ENCODE data around the gene DGKZ.

DGKZ gene

DNA sequence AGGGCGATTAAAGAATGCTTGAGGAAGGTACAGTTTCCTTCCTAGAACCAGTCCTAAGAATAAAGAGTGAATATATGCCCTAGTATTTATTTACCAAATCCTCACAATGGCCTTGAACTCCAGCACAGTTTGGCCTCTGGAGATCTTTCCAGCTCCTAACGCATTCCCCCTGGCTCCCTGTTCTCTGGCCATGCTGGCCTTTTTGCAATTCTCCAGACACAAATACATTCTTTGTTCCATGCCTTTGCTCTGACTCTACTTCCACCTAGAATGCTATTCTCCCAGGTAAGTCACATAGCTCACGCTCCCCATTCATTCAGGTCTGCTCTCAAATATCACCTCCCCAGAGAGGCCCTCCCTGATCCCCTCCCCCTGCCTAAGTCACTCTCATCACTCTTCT, 3.7 kb upstream of the DGKZ start:
- in situ Hi-C loops (cut with MboI; ENCODE audit: low sequenced_read_pairs), result no loop called here

DNA sequence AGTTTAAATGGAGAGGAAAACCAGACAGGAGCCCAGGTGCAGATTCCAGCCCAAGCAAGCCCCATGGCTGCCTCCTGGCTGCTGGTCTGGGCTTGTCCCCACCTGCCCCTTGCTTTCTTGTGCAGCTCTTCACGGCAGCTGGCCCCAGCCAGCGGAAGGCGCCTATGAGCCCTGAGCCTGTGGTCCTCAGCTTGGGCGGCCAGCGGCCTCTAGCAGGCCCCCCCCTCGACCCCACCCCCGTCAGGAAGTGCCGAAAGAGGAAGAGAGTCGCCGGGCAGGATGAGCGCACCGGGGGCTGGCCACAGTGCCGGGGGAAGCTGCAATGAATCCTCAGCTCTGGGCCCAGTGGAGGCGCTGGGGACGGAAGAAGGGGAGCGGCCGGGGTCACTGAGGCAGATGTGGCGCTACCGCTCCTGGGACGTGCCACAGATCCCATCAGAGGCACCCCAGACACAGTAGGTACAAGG, 2.1 kb upstream of the DGKZ start:
- in situ Hi-C loops (cut with MboI; ENCODE audit: low sequenced_read_pairs), result no loop called here

DNA sequence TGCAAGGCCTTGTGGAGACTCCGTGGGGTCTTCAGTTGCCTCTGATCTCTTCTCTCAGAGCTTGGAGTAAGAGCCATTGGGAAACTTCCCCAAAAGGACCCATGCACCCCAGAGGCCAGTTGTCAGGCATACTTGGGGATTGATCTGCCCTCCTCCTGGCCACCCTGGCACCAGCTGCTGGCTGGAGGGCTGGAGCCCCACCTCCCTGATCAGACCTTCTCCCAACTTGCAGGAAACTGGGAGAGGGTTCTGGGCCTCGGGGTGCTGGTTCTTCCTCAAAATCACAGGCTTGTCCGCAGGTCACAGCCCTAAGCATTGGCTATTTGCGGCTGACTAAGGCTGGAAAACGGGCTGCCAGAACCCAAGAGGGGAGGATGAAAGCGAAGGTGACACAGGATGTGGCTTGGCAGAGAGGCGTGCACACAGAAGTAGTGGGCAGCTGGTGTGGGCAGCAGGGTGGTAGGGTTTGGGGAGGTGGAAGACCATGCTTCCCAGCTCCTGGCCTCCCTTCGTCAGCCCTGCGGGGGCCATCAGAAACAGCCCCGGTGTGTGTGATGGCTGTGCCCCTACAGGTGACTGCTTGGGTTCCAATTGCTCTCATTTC, 1.3 kb upstream of the DGKZ start:
- in situ Hi-C loops (cut with MboI; ENCODE audit: low sequenced_read_pairs), result no loop called here

DNA sequence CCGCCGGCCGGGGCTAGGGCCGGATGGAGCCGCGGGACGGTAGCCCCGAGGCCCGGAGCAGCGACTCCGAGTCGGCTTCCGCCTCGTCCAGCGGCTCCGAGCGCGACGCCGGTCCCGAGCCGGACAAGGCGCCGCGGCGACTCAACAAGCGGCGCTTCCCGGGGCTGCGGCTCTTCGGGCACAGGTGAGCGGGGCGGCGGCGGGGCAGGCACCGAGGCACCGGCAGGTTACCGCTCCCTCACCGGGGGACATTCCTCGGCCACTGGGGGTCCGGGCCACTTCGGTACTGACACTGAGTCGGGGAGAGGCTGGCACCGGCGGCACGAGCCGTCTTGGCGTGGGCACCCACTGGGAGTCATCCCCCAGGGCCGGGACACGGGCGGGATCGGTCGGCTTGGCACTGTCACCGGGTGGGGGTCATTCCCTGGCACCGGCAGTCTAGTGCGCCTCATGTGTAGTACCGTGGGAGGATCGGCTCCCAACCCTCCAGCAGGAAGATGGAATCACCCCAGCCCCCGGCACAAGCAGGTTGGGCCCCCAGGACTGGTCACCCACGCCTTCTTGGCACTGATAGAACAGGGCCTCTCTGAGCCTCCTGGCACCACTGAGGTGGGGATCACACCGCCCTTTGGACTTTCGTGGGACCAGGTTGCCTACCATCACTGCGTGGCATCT, 511 bp downstream of the DGKZ start:
- in situ Hi-C loops (cut with MboI; ENCODE audit: low sequenced_read_pairs), result no loop called here

DNA sequence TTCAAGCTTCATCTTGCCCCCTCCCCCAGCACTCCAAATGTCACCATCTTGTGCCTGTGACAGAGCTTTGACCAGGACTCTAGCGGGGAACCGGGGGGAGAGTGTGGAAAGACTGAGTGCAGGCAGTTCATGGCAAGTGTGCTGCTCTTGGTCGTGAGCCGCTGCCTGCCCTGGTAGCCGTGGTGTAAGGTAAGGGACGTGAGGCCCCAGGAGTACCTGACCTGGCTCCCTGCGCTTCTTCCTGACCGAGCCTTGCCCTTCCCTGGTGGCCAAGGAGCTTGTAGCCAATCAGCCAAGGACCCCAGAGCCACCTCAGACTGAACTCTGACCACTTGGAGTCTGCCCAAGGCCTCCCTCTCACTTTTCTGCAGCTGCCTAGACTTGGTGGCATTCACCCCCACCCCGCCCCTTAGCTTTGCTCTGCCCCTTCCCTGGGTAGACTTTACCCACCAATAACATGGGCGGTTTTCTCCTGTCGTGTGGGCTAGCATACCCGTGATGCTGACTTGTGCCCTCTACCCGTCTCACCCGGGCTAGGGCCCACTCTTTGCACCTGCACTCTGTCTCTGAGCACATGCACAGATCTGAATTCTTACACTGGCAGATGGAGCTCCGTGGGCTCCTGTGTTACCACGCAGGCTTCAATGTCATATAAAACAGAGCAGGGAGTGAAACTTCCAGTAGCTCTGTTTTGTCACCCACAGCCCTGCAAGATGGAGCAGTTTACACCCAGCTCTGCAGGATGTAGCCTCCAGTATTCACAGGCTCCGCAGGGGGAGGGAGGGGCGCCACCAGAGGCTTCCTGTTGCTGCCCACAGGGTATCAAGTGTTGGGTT, 1.5 kb downstream of the DGKZ start:
- in situ Hi-C loops (cut with MboI; ENCODE audit: low sequenced_read_pairs), result no loop called here

DNA sequence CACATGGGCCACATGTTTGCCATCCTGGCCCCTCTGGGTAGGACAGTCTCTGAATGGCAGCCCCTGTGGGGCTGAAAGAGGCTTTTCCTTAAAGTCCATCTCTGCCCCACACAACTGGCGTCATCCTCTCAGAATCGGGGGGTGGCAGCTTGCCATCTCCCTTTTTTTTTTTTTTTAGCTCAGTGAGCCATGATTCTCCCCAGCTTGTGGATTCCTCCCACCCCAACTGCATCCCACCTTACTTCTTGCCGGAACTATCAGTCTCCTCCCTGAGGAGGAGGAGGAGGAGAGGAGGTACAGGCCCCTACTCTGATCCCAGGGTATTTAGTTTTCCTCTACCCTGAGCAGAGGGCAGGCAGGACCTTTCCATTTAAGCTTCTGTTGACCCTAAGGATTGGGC, 3.4 kb downstream of the DGKZ start:
- in situ Hi-C loops (cut with MboI; ENCODE audit: low sequenced_read_pairs), result no loop called here

DNA sequence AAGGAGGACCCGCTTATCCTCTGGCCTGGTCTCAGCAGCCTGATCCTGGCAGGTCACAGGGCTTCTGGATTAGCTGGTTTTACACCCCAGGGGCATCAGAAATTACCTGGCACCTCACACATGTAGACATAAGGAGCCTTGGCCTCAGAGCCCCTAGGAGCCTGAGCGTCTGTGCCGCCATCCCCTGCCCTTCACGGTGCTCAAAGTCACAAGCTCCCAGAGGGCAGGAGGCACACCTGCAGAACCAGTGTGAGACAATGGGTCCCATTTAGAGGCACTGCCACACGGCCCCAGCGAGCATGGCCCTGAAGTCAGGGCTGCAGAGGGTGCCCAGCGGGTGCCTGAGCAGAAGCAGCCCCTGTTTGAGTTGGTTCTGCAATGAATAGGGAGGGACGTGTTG, 3.9 kb downstream of the DGKZ start:
- in situ Hi-C loops (cut with MboI; ENCODE audit: low sequenced_read_pairs), result no loop called here

DNA sequence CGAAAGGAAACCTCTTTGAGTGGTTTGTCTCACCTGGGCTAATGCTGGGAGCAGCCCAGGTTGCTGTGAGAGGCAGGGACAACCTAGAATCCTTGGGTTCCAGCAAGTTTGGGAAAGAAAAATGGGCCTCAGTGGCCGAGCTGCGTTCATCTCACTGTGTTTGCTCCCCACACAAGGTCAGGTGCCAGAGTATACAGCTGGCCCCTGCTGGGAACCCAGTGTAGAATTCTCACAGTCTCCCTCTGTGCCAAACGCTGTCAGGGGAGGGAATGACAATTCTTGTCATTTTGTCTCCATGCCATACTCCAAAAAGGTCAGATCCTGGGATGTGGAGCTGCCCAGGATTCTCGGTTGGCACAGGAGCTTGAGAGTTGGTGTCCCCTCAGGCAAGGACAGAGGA, 4.3 kb downstream of the DGKZ start:
- in situ Hi-C loops (cut with MboI; ENCODE audit: low sequenced_read_pairs), result no loop called here

DNA sequence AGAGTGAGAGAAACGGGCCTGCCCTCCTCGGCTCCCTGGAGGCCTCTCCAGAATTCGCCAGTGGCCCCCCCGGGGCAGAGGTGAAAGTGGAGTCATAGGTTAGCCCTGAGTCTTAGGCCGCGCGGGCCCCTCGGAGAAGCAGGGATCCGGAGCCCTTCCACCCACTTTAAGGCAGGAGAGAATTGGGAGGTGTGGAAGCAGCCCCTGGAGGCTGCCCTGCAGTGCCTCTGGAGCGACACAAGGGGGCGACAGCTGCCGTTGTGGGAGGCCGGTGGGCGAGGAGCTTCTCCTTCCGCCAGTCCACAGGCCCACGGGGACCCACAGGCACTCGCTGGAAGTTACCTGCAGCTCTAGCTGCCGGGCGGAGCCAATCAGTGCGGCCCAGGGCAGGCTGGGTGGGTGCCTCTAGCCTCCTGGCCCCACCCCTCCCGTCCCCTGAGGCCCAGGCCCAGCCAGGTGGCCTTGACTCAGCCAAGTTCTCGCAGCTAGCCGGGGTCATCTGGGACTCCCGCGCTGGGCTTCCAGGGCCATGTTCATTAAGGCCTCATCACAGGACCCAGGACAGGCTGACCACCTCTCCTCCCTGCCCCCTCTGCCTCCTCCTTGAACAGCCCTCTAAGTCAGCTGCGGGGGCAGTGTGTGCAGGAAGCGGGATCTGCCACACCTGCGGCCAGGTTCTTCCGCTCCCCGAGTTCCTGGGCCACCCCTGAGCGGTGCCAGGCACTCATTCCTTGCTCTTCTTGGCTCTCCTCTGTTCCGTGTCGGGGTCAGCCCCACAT, 5.0 kb downstream of the DGKZ start:
- in situ Hi-C loops (cut with MboI; ENCODE audit: low sequenced_read_pairs), result no loop called here

DNA sequence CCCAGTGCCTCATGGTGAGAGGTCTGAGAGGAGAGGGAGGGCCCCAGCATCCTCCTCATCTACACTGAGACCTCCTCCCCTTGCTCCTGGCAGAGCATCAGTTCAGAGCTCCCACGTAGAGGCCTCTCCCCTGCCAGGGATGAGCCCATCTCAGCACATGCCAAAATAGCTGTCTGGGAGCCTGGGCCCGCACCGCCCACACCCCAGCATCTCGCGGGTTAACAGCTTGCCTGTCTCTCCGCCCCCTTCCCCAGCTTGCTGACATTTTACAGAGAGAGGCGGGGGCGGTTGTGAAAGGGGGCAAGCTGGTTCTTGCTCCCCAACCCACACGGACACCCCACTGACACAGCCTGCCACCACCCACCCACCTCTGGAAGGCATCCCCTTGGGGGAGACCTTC, 6.4 kb downstream of the DGKZ start:
- in situ Hi-C loops (cut with MboI; ENCODE audit: low sequenced_read_pairs), result no loop called here

DNA sequence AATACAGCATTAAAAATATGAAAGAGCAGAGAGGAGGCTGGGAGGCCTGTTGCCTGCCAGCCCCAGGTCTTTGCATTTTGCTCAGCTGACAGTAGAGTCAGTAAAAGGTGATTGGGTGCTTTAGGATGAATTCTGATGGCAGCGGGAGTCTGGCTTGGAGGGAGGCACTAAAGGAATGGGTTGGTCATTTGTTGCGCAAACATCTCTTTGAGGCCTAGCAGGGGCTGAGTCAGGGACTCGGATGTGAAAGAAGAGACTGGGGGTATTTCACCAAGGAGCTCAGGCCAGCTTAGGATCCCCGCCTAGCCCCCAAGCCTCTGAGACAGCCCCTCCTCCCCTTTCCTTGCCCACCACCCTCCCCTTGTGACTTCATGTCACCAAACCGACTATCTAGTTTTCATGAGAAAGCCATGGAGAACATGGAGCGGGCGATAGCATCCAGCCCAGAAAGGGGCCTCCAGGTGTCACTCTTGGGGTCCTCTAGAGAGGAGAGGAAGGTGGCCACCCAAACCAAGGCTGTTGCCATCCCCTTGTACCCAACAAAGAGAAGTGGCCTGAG, 9.7 kb downstream of the DGKZ start:
- in situ Hi-C loops (cut with MboI; ENCODE audit: low sequenced_read_pairs), result no loop called here

DNA sequence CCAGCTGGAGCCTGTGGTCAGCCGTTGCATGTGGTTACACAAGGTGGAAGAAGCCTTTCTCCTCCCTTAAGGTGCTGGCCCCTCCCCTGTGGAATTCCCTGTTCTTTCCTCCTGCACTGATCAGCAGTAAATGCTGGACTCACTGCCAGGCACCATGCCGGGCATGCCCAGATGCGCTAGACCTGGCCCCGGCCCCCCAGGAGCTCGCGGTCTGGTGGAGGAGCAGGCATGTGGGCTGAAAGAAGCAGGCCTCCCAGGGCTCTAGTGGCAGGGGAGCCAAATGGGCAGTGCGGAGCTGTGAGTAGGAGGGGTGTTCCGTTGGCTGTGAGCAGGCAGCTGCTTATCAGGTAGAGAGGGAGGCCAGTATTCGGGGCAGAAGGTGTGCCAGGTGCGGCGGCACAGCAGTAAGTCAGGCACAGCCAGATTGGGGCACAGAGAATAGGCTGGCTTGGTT, 10.2 kb downstream of the DGKZ start:
- in situ Hi-C loops (cut with MboI; ENCODE audit: low sequenced_read_pairs), result no loop called here

DNA sequence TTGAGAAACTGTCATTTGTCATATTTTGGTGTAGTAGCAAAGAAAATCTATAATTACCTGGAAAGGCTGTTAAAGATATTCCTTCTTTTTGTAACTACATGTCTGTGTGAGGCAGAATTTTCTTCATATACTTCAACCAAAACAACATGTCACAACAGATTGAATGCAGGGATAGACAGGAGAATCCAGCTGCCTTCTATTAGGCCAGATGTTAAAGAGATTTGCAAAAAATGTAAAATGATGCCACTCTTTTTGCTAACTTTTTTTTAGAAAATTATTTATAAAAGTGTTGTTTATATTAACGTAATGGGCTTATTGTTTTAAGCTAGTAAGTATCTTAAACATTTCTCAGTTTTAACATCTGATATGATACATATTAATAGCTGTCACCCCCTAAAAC, 12.7 kb downstream of the DGKZ start:
- in situ Hi-C loops (cut with MboI; ENCODE audit: low sequenced_read_pairs), result no loop called here

DNA sequence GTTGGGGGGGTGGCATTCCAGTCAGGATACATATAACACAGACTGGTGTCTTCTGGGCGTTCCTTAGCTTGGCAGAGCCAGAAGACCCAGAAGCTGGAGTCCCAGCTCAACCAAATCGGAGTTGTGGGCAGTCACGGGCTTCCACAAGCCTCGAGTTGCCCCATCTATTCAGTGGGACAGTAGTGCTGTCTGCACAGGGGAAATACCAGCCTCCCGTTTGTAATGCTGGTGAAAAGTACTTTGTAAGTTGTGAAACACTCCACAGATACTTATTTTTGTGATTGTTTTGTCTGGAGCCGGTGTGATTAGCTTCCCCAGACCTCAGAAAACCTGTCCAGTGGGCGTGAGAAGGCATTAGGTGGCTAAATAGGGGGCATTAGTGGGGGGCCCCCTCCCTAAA, 13.6 kb downstream of the DGKZ start:
- in situ Hi-C loops (cut with MboI; ENCODE audit: low sequenced_read_pairs), result no loop called here

DNA sequence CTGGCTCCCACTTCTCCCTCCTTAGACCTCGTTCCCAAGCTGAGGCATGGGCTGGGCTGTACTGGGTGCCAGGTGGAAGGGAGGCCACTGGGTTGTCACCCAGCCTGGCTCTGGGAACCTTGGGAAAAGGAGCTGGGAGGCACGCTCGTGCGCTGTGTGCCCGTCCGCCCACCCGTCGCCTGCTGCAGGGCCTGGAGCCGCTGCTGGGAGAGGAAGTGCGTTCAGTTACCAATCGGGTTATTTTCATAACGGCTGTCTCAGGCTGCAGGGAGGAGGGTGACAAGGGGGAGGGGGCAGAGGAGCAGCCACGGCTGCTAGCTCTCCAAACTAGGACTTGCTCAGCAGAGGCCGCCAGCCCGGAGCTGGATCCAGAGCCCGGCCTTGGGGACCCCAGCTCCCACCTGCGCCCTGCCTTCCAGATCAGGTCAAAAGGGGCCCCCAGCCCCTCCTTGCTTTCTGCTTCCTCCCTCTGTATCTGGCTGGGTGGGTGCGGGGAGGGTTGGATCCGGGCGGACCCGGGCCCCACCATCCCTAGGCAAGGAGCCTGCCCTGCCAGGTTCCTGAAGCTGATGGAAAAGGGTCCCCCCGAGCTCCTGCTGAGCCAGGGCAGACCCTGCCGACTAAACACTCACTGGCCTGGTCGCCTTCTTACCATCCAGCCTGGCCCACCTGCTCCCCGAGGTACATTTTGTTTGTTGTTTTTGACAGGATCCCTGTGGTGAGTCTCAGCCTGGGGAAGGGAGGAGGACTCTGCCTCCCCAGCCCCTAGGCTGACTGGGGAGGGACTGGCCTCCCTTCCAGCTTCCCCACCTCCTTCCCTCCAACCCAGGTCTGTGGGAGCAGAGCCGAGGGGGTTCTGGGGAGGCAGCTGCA, 14.3 kb downstream of the DGKZ start:
- in situ Hi-C loops (cut with MboI; ENCODE audit: low sequenced_read_pairs), result no loop called here

DNA sequence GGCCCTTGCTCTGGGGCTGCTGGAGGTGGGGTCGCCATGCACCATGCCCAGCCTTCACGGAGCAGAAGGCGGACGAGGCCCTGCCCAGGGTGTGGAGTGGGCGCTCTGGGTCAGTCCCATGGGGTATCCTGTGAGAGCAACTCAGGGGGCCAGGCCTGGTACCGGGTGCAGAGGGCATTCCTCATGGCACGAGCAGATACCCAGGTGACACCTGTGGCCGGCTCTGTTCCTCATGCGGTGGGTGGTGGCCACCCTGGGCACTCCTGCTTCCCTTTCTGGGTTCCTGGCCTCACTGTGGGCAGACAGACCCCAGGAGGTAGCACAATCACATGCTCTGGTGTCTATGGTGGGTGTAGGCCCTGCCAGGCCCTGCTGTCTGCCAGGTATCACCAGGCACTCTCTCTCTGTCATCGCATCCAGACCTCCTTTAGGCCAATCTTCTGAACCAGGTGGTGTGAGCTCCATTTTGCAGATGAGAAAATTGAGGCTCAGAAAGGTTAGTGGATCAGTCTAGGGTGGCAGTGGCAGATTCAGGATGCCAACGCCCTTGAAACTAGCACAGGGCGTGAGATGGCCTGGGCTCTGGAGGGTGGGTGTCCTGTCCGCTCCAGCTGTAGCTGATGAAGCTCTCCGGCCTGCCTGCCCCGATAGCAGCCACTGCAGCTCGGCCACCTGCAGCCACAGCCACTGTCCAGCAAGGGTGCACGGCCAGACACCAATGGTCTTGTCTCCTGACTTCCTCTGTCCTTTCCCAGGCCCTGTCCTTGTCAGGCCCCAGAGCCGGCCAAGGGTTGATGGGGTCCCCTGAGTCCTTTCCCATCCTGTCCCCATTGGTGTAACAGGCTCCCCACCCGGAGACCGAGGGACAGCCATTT, 15.1 kb downstream of the DGKZ start:
- in situ Hi-C loops (cut with MboI; ENCODE audit: low sequenced_read_pairs), result no loop called here

DNA sequence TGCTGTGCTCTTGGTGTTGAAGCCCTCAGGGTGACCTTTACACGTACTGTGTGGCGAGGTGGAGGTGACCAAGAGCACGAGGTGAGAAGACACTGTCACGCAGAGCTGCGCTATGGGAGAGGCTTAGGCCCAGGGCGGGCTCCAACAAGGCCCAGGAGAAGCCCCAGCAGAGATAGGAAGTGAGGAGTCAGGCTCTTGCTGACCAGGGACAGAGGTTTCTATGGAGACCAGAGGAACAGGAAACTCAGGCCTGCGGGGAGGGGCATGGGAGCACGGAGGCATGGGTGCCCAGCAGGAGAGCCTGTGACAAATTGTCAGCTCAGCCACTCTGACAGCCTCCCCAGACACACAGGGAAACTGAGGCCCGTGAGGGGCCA, 15.8 kb downstream of the DGKZ start:
- in situ Hi-C loops (cut with MboI; ENCODE audit: low sequenced_read_pairs), result no loop called here

DNA sequence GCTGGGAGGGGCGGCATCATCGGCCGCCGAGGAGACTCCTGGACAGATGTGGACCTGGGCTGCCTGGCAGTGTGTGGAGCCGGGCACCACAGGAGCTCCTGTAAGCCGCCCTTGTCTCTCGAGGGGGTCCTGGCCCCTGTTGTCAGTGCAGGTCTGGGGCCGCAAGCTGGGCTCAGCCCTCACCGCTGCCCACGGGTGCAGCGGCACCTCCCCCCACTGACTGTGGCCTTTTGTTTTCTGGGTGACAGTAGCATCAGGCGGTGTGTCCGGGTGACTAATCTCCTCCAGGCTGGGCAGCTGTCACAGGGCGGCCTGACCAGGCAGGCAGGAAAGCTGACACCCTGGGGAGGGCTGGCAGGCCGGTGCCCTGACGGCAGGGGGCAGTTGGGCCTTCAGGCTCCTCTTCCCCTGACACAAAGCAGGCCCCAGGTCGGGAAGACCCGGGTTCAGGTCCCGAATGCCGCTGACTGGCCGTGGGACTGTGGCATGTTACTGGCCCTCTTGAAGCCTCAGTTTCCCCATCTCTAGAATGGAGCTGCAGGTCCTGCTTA, 16.3 kb downstream of the DGKZ start:
- in situ Hi-C loops (cut with MboI; ENCODE audit: low sequenced_read_pairs), result no loop called here

DNA sequence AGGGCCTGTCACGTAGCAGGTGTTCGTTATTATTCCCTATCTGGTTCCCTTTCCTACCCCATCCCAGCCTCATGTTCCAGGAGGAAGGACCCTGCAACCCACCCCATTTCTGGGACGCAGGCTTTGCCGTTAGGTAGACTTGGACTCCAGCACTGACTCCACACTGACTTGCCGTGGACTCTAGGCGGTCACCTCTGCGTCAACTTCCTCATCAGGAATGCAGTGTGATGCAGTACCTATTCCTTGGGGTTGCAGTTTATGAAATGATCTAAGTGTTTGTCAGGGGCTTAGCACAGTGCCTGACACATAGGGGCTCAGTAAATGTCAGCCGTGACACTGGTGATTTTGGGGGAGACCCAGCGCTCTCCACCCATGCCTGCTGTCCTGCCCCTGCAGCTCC, 16.8 kb downstream of the DGKZ start:
- in situ Hi-C loops (cut with MboI; ENCODE audit: low sequenced_read_pairs), result no loop called here

Measured in HL-60/S4 treated with retinoic acid at 250 ng/mL for 4 days and 3 days (cell line).